HEK293T (cell line): Measurements from ENCODE around the gene OR52L1.

Experiments
- ARNT ChIP-seq: fragments of 450-650 bp; IDR thresholded peaks from 2 replicates; pipeline ENCODE4 v1.6.1; 2017; ENCODE audit warnings: mild to moderate bottlenecking
- BHLHE40 ChIP-seq: fragments of 450-650 bp; IDR thresholded peaks from 2 replicates; pipeline ENCODE4 v1.6.1; 2016; ENCODE audit warnings: mild to moderate bottlenecking, moderate library complexity, borderline replicate concordance
- CTBP1 ChIP-seq: fragments of 450-650 bp; IDR thresholded peaks from 2 replicates; pipeline ENCODE4 v1.6.1; 2016; ENCODE audit warnings: borderline replicate concordance
- FOXK2 ChIP-seq: fragments of 450-650 bp; IDR thresholded peaks from 2 replicates; pipeline ENCODE4 v1.6.1; 2016; ENCODE audit warnings: mild to moderate bottlenecking
- FOXM1 ChIP-seq: fragments of 450-650 bp; IDR thresholded peaks from 2 replicates; pipeline ENCODE4 v1.6.1; 2017; ENCODE audit warnings: mild to moderate bottlenecking, borderline replicate concordance
- HDGF ChIP-seq: fragments of 450-650 bp; IDR thresholded peaks from 2 replicates; pipeline ENCODE4 v1.6.1; 2017; ENCODE audit warnings: antibody characterized with exemption, borderline replicate concordance
- NFRKB ChIP-seq: fragments of 450-650 bp; IDR thresholded peaks from 2 replicates; pipeline ENCODE4 v1.6.1; 2016; ENCODE audit warnings: mild to moderate bottlenecking, moderate library complexity
- SP1 ChIP-seq: fragments of 450-650 bp; IDR thresholded peaks from 2 replicates; pipeline ENCODE4 v1.6.1; 2017
- SUZ12 ChIP-seq: fragments of 450-650 bp; IDR thresholded peaks from 2 replicates; pipeline ENCODE4 v1.6.1; 2016; ENCODE audit warnings: mild to moderate bottlenecking
- TARDBP ChIP-seq: fragments of 450-650 bp; IDR thresholded peaks from 2 replicates; pipeline ENCODE4 v1.6.1; 2016
- ZNF384 ChIP-seq: fragments of 450-650 bp; IDR thresholded peaks from 2 replicates; pipeline ENCODE4 v1.6.1; 2016
- TF ChIP-seq, protein P1 (sequence below): fragments of 450-650 bp; IDR thresholded peaks from 2 replicates; pipeline ENCODE4 v1.6.1; 2016

DNA sequence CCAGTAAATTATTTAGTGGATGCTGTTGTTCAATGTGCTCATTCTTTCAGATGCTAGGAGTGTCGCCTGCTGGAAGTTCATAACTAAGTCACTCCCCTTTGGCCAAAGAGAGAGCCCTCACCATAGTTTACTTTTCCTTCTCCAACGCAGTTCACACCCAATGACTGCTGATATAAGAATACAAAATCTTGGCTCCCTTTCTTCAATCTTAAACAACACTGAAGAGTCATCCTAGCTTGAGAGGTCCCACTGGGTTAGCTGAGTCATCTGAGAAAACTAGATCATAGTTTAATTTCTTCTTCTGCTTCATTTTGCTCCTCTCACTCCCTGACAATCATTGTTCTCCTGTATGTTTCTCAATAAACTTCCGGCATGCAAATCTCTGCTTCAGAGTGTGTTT, 5.4 kb upstream of the OR52L1 start:
- TF ChIP-seq FOXK2: no peak
- TF ChIP-seq ZNF384: no peak
- no peak for TF ChIP-seq FOXM1
- no peak for TF ChIP-seq NFRKB
- TF ChIP-seq SP1: no peak
- no peak for TF ChIP-seq BHLHE40
- no peak for TF ChIP-seq TARDBP
- TF ChIP-seq HDGF: no peak
- TF ChIP-seq SUZ12: no peak
- TF ChIP-seq, protein P1, sequence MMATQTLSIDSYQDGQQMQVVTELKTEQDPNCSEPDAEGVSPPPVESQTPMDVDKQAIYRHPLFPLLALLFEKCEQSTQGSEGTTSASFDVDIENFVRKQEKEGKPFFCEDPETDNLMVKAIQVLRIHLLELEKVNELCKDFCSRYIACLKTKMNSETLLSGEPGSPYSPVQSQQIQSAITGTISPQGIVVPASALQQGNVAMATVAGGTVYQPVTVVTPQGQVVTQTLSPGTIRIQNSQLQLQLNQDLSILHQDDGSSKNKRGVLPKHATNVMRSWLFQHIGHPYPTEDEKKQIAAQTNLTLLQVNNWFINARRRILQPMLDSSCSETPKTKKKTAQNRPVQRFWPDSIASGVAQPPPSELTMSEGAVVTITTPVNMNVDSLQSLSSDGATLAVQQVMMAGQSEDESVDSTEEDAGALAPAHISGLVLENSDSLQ: no peak
- TF ChIP-seq ARNT: no peak
- no peak for TF ChIP-seq CTBP1
